Naive B cell (primary cell): Measurements from ENCODE around the gene CORO6. TPM values are rescaled to one million over a fixed set of nuclear protein-coding genes. Genes with fewer than 3 reads are reported as not detected.

Experiments used
- ATAC-seq, 2 donors: fragments of 150-1000 bp; cut with Tn5 transposase; 2 replicates each; pipeline ENCODE4 v1.10.0; 2021; ENCODE audit warnings: low read depth in 2 of 2, mild to moderate bottlenecking in 2 of 2, moderate library complexity in 2 of 2
- DNase-seq: peaks from one replicate; pipeline ENCODE4 v3.0.0; 2022
- H3K27ac Mint-ChIP-seq, 6 donors: one replicate each; pipeline ENCODE4 v1.8.0; 2020 to 2022; ENCODE audit warnings: mild to moderate bottlenecking in 6 of 6, mixed read lengths in 6 of 6, moderate library complexity in 5 of 6, inconsistent platforms in 2 of 6
- H3K27me3 Mint-ChIP-seq, 3 donors: one replicate each; pipeline ENCODE4 v1.8.0; 2021 to 2022; ENCODE audit warnings: mixed read lengths in 3 of 3, mild to moderate bottlenecking in 1 of 3
- H3K36me3 Mint-ChIP-seq, 2 donors: one replicate each; pipeline ENCODE4 v1.8.0; 2020 to 2022; ENCODE audit warnings: mixed read lengths in 2 of 2, inconsistent platforms in 1 of 2, mild to moderate bottlenecking in 1 of 2
- H3K4me1 Mint-ChIP-seq, 3 donors: one replicate each; pipeline ENCODE4 v1.8.0; 2020 to 2022; ENCODE audit warnings: mixed read lengths in 3 of 3, inconsistent platforms in 1 of 3, mild to moderate bottlenecking in 1 of 3, moderate library complexity in 1 of 3
- H3K4me3 Mint-ChIP-seq, 8 donors: one replicate each; pipeline ENCODE4 v1.8.0; 2020 to 2022; ENCODE audit warnings: mild to moderate bottlenecking in 8 of 8, mixed read lengths in 8 of 8, moderate library complexity in 8 of 8, inconsistent platforms in 2 of 8
- H3K9me3 Mint-ChIP-seq, 7 donors: one replicate each; pipeline ENCODE4 v1.8.0; 2020 to 2022; ENCODE audit warnings: mixed read lengths in 7 of 7, mild to moderate bottlenecking in 5 of 7, inconsistent platforms in 2 of 7, moderate library complexity in 1 of 7
- polyA plus RNA-seq, 6 donors: library from polyadenylated mRNA; unstranded; fragments of 300-500 nt; fragmentation: Illumina TruSeq; gene quantifications; one replicate each; pipeline ENCODE4 v1.2.3, GENCODE V29; 2021; ENCODE audit warnings: low read depth in 6 of 6

The CORO6 gene
- polyA plus RNA-seq, 6 donors from 2014 or later: 0.12 to 0.13 TPM; not detected in 4

DNA sequence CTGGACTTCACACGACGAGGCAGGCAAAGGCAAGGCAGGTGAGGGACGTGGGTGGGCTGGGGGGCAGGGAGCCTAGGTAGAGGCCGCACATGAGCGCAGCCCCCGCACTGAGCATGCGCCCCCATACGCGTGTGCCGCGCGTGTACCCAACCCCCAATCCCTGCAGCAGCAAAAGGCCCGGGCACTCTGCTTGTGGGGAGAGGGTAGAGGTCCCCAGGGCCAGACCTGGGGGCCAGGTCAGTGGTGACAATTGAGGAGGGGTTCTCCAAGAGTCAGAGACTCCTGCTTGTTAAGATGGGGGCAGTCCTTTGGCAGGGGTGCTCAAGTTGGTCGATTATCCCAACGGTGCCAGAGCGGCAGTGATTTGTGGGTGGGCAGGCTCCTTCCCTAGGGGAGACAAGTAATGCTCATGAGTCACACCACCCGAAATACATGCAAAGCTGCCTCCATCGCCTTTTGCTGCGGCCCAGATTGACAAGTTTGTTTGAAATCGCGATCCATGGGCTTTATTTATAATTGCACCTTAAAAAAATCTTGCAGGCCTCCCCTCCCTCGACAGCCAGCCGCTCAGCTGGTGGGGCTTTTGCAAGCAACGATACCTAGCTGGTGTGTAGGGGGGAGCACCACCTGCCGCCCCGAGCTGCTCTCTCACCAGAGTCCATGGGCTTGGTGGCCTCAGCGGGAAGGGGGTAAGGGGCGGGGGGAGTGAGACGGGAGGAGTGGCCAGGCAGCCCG lies 32.1 kb downstream of the CORO6 start:
- Mint-ChIP-seq H3K27me3 (peaks cover 0 to 10% (median 0%) of the 10 kb centered on the region in 3 donors), H3K4me1 (peaks cover 35 to 69% (median 61%) of the 10 kb centered on the region in 3 donors), H3K36me3 (no peaks in the 10 kb centered on the region)

GRCh38 chr17:29589524-29590410 lies 32.9 kb downstream of the CORO6 start, which contains the start of gene GIT1:
TSS of gene GIT1 (minus strand) at chr17:29589648. CDS start at chr17:29589378, 270 bp downstream.
- peak within 1 kb of the TSS in 4 of 6 donors; percentile 27 to 88 (median 73) for H3K27ac Mint-ChIP-seq
- H3K4me1 Mint-ChIP-seq: peaks cover 36 to 77% (median 68%) of the 10 kb centered on the region in 3 donors
- DNase-seq (peak; percentile 85), ATAC-seq (peak; percentile 78 to 81)
- H3K36me3 Mint-ChIP-seq: no peaks in the 10 kb centered on the region
- peak within 1 kb of the TSS; percentile 85 to 94 (median 92) for H3K4me3 Mint-ChIP-seq
- peaks cover 0 to 5% (median 0%) of the 10 kb centered on the region in 3 donors for H3K27me3 Mint-ChIP-seq
- H3K9me3 Mint-ChIP-seq: no peaks in the 10 kb centered on the region

More for the DNA sequence above, 32.1 kb downstream of the CORO6 start:
- DNase-seq: no peak
- H3K9me3 Mint-ChIP-seq: no peaks in the 10 kb centered on the region
- no peak for ATAC-seq
- peak overlapping the region; percentile 84 to 94 (median 91) for H3K4me3 Mint-ChIP-seq
- H3K27ac Mint-ChIP-seq: peak overlapping the region in 2 of 6 donors; percentile 26 to 79

- no peaks in the 10 kb centered on the region for H3K36me3 Mint-ChIP-seq
- H3K4me3 Mint-ChIP-seq: peak overlapping the region; percentile 85 to 94 (median 90)
- no peaks in the 10 kb centered on the region for H3K9me3 Mint-ChIP-seq
- peaks cover 45 to 78% (median 72%) of the 10 kb centered on the region in 3 donors for H3K4me1 Mint-ChIP-seq
- H3K27me3 Mint-ChIP-seq: no peaks in the 10 kb centered on the region
- peak; percentile 56 for DNase-seq
- peak; percentile 10 to 15 for ATAC-seq
- H3K27ac Mint-ChIP-seq: peak overlapping the region in 3 of 6 donors; percentile 67 to 95 (median 76)
These were observed 33.9 kb downstream of the CORO6 start for GRCh38 chr17:29588562-29589411.

DNA sequence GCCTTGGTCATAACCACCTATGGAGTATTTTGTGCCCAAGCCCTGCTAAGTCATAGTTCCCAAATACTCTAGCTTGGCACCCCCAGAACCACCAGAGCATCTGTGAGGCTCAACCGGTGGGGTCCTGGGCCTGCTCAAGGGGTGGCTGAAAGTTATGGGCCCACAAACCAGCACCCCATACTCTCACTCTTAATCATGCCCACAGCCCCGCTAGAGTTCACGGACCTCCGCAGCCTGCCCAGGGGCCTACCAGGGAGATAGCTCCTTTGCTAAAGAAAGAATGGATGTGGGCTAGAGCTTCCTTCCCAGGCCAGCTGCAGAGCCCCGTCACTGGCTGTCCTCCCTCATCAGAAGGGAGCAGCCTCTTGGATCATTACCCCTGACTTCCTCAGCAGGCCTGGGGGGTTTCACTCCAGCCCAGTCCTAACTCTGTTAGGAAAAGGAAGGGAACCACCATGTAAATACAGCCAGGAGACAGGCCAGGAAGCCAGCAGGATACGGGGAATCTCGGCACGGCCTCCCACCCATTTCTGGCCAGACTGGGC lies 34.6 kb downstream of the CORO6 start:
- Mint-ChIP-seq H3K4me1 (peaks cover 48 to 81% (median 79%) of the 10 kb centered on the region in 3 donors), H3K27ac (peak overlapping the region in 5 of 6 donors; percentile 76 to 95 (median 94)), H3K36me3 (no peaks in the 10 kb centered on the region), H3K4me3 (peak overlapping the region; percentile 83 to 94 (median 90)), H3K27me3 (no peaks in the 10 kb centered on the region), H3K9me3 (no peaks in the 10 kb centered on the region)
- ATAC-seq: no peak
- DNase-seq: no peak

DNA sequence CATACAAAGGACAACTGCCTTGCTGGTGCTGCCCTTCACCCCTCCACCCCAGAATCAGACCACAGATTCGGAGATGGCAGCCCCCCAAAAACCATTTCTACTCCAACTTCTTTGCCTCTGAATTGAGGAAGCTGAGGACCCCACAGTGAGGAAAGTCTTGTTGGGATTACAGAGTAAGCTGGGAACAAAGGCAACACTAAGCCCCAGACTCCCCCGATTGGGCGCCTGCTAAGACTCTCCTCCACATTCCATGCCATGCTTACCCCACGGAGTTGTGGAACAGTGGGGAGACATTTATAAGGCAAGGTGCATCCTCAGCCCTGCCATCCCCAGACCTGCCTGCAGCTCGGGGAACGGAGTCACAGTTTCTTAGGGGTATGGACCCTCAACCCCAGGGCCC lies 35.1 kb downstream of the CORO6 start:
- Mint-ChIP-seq H3K4me3 (peak overlapping the region; percentile 83 to 94 (median 90)), H3K27me3 (no peaks in the 10 kb centered on the region), H3K36me3 (no peaks in the 10 kb centered on the region), H3K4me1 (peaks cover 43 to 78% (median 77%) of the 10 kb centered on the region in 3 donors), H3K27ac (peak overlapping the region in 3 of 6 donors; percentile 41 to 76 (median 60)), H3K9me3 (no peaks in the 10 kb centered on the region)
- ATAC-seq (no peak), DNase-seq (no peak)

DNA sequence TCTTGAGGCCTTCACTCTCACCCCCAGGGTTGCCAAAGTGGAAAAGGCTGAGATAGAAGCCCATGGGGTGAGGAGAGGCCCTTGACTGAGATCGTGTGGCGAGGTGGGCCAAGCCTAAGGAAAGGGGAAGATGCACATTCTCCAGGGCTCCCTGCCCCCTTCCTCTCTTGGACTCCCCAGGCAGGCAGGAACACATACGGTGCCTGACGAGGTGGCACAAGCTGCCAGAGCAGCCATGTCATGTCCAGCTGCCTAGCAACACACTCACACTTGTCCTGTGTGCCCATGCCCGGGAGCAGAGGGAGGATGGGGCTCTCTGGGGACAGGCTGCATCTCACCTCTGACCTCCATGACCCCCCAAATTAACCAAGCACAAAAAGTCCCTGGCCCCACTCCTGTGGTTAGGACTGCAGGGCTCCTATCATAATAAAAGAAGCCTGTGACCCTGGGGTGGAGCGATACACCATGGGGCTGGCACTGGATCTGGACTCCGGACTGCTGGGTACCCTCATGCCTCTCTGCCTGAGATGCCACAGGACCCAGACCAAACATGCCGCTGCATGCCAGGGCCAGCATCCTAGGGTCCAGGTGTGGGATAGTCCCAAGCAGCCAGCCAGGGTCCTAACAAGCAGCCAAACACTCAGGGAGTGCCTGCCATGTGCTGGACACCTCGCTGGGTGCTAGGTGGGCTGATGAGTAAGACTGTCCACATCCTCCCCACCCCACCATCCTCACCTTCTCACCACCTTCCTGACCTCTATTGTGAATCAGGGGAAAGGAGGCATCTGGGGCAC lies 35.8 kb downstream of the CORO6 start:
- peaks cover 42 to 75% (median 71%) of the 10 kb centered on the region in 3 donors for H3K4me1 Mint-ChIP-seq

GRCh38 chr17:29585080-29585751 lies 37.5 kb downstream of the CORO6 start:
- H3K4me1 Mint-ChIP-seq: peaks cover 33 to 66% (median 60%) of the 10 kb centered on the region in 3 donors
- H3K27me3 Mint-ChIP-seq: no peaks in the 10 kb centered on the region
- peak overlapping the region in 6 of 8 donors; percentile 20 to 83 (median 45) for H3K4me3 Mint-ChIP-seq
- H3K9me3 Mint-ChIP-seq: no peaks in the 10 kb centered on the region
- no peak for DNase-seq
- H3K27ac Mint-ChIP-seq: peak overlapping the region in 1 of 6 donors; percentile 56
- peaks cover 0 to 3% of the 10 kb centered on the region in 2 donors for H3K36me3 Mint-ChIP-seq
- ATAC-seq: no peak

More for the DNA sequence above, 35.8 kb downstream of the CORO6 start:
- H3K36me3 Mint-ChIP-seq: no peaks in the 10 kb centered on the region
- ATAC-seq (no peak), DNase-seq (no peak)
- peak overlapping the region in 1 of 6 donors; percentile 50 for H3K27ac Mint-ChIP-seq
- no peaks in the 10 kb centered on the region for H3K9me3 Mint-ChIP-seq
- H3K4me3 Mint-ChIP-seq: peak overlapping the region in 4 of 8 donors; percentile 54 to 94 (median 86)
- no peaks in the 10 kb centered on the region for H3K27me3 Mint-ChIP-seq

DNA sequence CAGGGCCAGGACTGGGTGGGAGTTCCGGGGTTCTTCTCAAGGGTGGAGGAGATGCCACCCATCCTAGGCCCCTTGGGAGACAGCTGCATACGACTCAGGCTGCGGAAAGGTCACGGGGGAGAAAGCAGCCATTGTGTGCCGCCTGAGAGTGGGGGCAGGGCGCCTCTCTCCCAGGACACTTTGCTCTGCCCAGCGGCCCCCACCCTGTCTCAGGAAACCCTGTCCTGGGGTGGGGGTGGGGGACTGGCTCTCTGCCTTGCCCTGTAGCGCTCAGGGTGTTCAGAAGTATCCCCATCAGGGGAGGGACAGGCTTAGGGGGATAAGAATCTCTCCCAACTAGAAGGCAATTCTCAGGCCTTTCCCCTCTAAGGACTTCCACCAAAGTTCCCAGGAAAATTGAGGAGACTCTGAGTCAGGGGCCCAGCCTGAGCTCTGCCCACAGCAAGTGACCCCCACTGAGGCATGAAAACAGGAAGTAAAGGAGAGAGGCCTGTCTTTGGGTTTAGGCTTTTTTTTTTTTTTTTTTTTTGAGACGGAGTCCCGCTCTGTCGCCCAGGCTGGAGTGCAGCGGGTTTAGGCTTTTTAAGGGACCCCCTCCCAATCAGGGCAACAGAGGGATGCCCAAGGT lies 38.1 kb downstream of the CORO6 start:
- no peak for DNase-seq
- peak overlapping the region in 7 of 8 donors; percentile 20 to 83 (median 60) for H3K4me3 Mint-ChIP-seq
- peaks cover 30 to 63% (median 60%) of the 10 kb centered on the region in 3 donors for H3K4me1 Mint-ChIP-seq
- H3K9me3 Mint-ChIP-seq: no peaks in the 10 kb centered on the region
- no peak for ATAC-seq
- H3K36me3 Mint-ChIP-seq: peaks cover 0 to 8% of the 10 kb centered on the region in 2 donors
- H3K27me3 Mint-ChIP-seq: no peaks in the 10 kb centered on the region
- peak overlapping the region in 2 of 6 donors; percentile 79 to 90 for H3K27ac Mint-ChIP-seq

DNA sequence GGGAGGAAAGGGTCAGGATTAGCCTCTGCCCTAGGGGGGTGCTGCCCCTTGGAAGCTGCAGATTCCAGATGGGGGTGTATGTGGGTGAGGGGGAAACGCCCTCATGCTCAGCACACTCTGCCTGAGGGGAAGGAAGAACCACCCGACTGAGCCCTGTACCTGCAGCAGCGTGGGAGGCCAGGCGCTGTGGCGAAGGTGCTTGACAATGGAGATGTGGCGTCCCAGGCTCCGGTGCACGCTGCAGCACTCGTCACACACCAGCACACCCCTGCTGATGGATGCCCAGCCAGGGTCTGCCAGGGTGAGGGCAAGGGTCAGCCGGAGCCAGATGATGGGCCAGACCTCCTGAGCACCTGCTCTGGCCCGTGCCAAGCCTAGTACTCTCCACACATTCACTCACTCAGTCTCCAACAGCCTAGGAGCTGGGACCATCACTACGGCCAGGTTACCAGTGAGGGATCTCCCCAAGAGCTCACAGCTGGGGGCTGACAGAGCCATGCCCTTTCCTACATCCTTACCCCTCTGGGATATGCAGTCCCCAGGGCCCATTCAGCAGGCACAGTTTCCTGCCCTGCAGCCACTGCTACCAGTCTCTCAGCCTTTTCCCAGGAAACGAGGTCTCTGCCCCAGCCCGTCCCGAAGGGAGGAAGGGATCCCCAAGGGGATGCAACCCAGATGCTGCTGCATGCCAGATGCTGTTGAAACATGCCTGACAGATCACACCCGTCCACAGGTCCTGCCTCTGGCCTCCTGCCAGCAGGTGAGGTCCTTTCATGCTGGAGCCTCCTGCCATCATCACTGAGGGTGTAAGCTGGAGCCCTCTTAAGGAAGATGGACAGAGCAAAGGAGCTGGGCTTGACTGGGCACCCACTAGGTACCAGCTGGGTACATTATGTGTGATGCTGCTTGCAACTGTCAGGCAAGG lies 39.1 kb downstream of the CORO6 start:
- DNase-seq (no peak), ATAC-seq (no peak)
- Mint-ChIP-seq H3K4me3 (peak overlapping the region in 6 of 8 donors; percentile 15 to 65 (median 50)), H3K36me3 (peaks cover 0 to 8% of the 10 kb centered on the region in 2 donors), H3K27me3 (no peaks in the 10 kb centered on the region), H3K4me1 (peaks cover 30 to 63% (median 60%) of the 10 kb centered on the region in 3 donors), H3K9me3 (no peaks in the 10 kb centered on the region), H3K27ac (peak overlapping the region in 3 of 6 donors; percentile 76 to 90 (median 79))

DNA sequence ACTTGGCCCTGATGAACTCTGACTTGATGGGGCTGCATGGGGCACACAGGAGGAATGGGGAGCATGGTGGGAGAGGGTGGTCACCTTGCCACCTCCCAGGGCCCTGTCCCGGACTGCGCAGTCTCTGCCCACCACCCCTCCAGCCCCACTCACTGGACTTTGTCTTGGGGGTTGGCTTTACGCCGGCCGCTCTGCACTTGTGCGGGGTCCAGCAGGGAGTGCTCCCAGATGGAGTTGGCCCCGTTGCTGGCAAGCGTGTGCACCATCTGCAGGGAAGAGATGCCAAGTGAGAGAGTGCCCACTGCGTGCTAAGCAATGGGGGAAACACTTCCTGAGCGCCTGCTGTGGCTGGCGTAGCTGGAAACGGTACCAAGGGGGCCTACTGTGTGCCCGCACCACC lies 39.9 kb downstream of the CORO6 start:
- H3K9me3 Mint-ChIP-seq: no peaks in the 10 kb centered on the region
- no peak for DNase-seq
- no peak overlapping the region for H3K27ac Mint-ChIP-seq
- peaks cover 24 to 56% (median 54%) of the 10 kb centered on the region in 3 donors for H3K4me1 Mint-ChIP-seq
- no peaks in the 10 kb centered on the region for H3K27me3 Mint-ChIP-seq
- peaks cover 8% of the 10 kb centered on the region in 2 donors for H3K36me3 Mint-ChIP-seq
- peak overlapping the region in 1 of 8 donors; percentile 33 for H3K4me3 Mint-ChIP-seq
- no peak for ATAC-seq
